Neural crest cell (in vitro differentiated cells): ENCODE data around the gene NANOS3. TPM values are rescaled to one million over a fixed set of nuclear protein-coding genes. Genes with fewer than 3 reads are reported as not detected.

Experiments
- DNase-seq: peaks from one replicate; pipeline ENCODE4 v3.0.0; 2021; ENCODE audit warnings: low read depth, mixed read lengths, low spot score
- H3K27ac Mint-ChIP-seq: one replicate; pipeline ENCODE4 v1.8.0; 2021; ENCODE audit warnings: mild to moderate bottlenecking, mixed read lengths; ENCODE audit not compliant: unreplicated experiment
- H3K27me3 Mint-ChIP-seq: 2 replicates; pipeline ENCODE4 v1.8.0; 2021; ENCODE audit warnings: low read depth, mild to moderate bottlenecking, mixed read lengths
- H3K36me3 Mint-ChIP-seq: 2 replicates; pipeline ENCODE4 v1.8.0; 2021; ENCODE audit warnings: low read depth, mild to moderate bottlenecking, mixed read lengths
- H3K4me1 Mint-ChIP-seq: 2 replicates; pipeline ENCODE4 v1.8.0; 2021; ENCODE audit warnings: mixed read lengths
- H3K4me3 Mint-ChIP-seq: one replicate; pipeline ENCODE4 v1.8.0; 2021; ENCODE audit warnings: mild to moderate bottlenecking, mixed read lengths
- H3K9me3 Mint-ChIP-seq: 2 replicates; pipeline ENCODE4 v1.8.0; 2021; ENCODE audit warnings: mixed read lengths
- CTCF ChIP-seq: fragments of 200-600 bp; sonication (generic); conservative IDR thresholded peaks from 2 replicates; pipeline ENCODE4 v1.5.0; 2021; ENCODE audit warnings: antibody characterized with exemption, mild to moderate bottlenecking
- total RNA-seq: library from RNA; stranded (reverse); gene quantifications from 2 replicates; pipeline ENCODE4 v1.2.1, GENCODE V29; 2021

NANOS3 gene
- total RNA-seq, 1 donor from 2014 or later: 1.6 TPM

GRCh38 chr19:13833330-13834243 lies 43.3 kb upstream of the NANOS3 start:
- TF ChIP-seq CTCF: peak; percentile 61
- no peaks in the 10 kb centered on the region for H3K9me3 Mint-ChIP-seq

GRCh38 chr19:13834244-13835069 lies 42.5 kb upstream of the NANOS3 start:
- H3K27ac Mint-ChIP-seq: peak overlapping the region; percentile 45
- DNase-seq: no peak
- H3K27me3 Mint-ChIP-seq: peaks cover 3% of the 10 kb centered on the region
- H3K9me3 Mint-ChIP-seq: no peaks in the 10 kb centered on the region
- H3K36me3 Mint-ChIP-seq: no peaks in the 10 kb centered on the region
- H3K4me3 Mint-ChIP-seq: peak overlapping the region; percentile 65
- TF ChIP-seq CTCF: no peak
- peaks cover 11% of the 10 kb centered on the region for H3K4me1 Mint-ChIP-seq

More at GRCh38 chr19:13833330-13834243, 43.3 kb upstream of the NANOS3 start:
- Mint-ChIP-seq H3K27ac (peak overlapping the region; percentile 67), H3K4me1 (peaks cover 11% of the 10 kb centered on the region), H3K27me3 (peaks cover 3% of the 10 kb centered on the region), H3K4me3 (peak overlapping the region; percentile 87), H3K36me3 (peaks cover 3% of the 10 kb centered on the region)
- peak; percentile 94 for DNase-seq

GRCh38 chr19:13835791-13836723 lies 40.9 kb upstream of the NANOS3 start:
- H3K4me1 Mint-ChIP-seq: peaks cover 16% of the 10 kb centered on the region
- peaks cover 3% of the 10 kb centered on the region for H3K27me3 Mint-ChIP-seq
- no peak for TF ChIP-seq CTCF
- no peaks in the 10 kb centered on the region for H3K36me3 Mint-ChIP-seq
- no peaks in the 10 kb centered on the region for H3K9me3 Mint-ChIP-seq
- no peak overlapping the region for H3K4me3 Mint-ChIP-seq
- peak overlapping the region; percentile 43 for H3K27ac Mint-ChIP-seq
- DNase-seq: no peak

GRCh38 chr19:13838435-13839129 lies 38.4 kb upstream of the NANOS3 start:
- DNase-seq: no peak
- H3K36me3 Mint-ChIP-seq: no peaks in the 10 kb centered on the region
- no peaks in the 10 kb centered on the region for H3K9me3 Mint-ChIP-seq
- H3K4me1 Mint-ChIP-seq: peaks cover 14% of the 10 kb centered on the region
- TF ChIP-seq CTCF: no peak
- H3K4me3 Mint-ChIP-seq: peak overlapping the region; percentile 57
- H3K27ac Mint-ChIP-seq: peak overlapping the region; percentile 62
- no peaks in the 10 kb centered on the region for H3K27me3 Mint-ChIP-seq
